Natural killer cell treated with Interleukin-12 subunit alpha and Interleukin-12 subunit beta and Interleukin-15 and Interleukin-18, amount 100 ng/mL, for 72 hours (primary cell): ENCODE results near the gene AUTS2. TPM values are rescaled to one million over a fixed set of nuclear protein-coding genes. Genes with fewer than 3 reads are reported as not detected.

ENCODE experiments used
- ATAC-seq, 2 donors: fragments of 150-1000 bp; cut with Tn5 transposase in 1 of 2; sonication (Bioruptor Pico), chemical (Tn5 transposase) in 1 of 2; 2 replicates each; pipeline ENCODE4 v1.10.0; 2021
- DNase-seq: peaks from one replicate; pipeline ENCODE4 v3.0.0; 2022; ENCODE audit warnings: low spot score
- H3K27ac Mint-ChIP-seq, 2 donors: 1 replicate in 1 of 2; 2 replicates in 1 of 2; pipeline ENCODE4 v1.8.0; 2022; ENCODE audit warnings: mixed read lengths in 2 of 2, mild to moderate bottlenecking in 1 of 2, moderate library complexity in 1 of 2
- H3K27me3 Mint-ChIP-seq, 2 donors: 1 replicate in 1 of 2; 2 replicates in 1 of 2; pipeline ENCODE4 v1.8.0; 2022; ENCODE audit warnings: mixed read lengths in 2 of 2
- H3K36me3 Mint-ChIP-seq: one replicate; pipeline ENCODE4 v1.8.0; 2022; ENCODE audit warnings: mixed read lengths
- H3K4me1 Mint-ChIP-seq, 2 donors: 1 replicate in 1 of 2; 2 replicates in 1 of 2; pipeline ENCODE4 v1.8.0; 2022; ENCODE audit warnings: low read depth in 2 of 2, mixed read lengths in 2 of 2, mild to moderate bottlenecking in 1 of 2
- H3K4me3 Mint-ChIP-seq: one replicate; pipeline ENCODE4 v1.8.0; 2022; ENCODE audit warnings: mixed read lengths
- H3K9me3 Mint-ChIP-seq: 2 replicates; pipeline ENCODE4 v1.8.0; 2022; ENCODE audit warnings: mixed read lengths
- total RNA-seq, 2 donors: library from RNA; stranded (reverse); gene quantifications; one replicate each; pipeline ENCODE4 v1.2.3, GENCODE V29; 2022

Gene AUTS2
- total RNA-seq, 2 donors from 2014 or later = 14.3 to 43.0 TPM

- ATAC-seq = no peak
- Mint-ChIP-seq H3K4me1 (no peaks in the 10 kb centered on the region), H3K9me3 (no peaks in the 10 kb centered on the region), H3K27ac (no peak overlapping the region), H3K36me3 (no peaks in the 10 kb centered on the region), H3K27me3 (peaks cover 4 to 8% of the 10 kb centered on the region in 2 donors), H3K4me3 (no peak overlapping the region)
- no peak for DNase-seq
These were observed 538.9 kb downstream of the AUTS2 start for GRCh38 chr7:70137126-70137525.

GRCh38 chr7:70142247-70142932, 544.1 kb downstream of the AUTS2 start:
- H3K27ac Mint-ChIP-seq = no peak overlapping the region
- H3K36me3 Mint-ChIP-seq = no peaks in the 10 kb centered on the region
- ATAC-seq (no peak), DNase-seq (no peak)
- no peaks in the 10 kb centered on the region for H3K9me3 Mint-ChIP-seq
- peaks cover 4 to 16% of the 10 kb centered on the region in 2 donors for H3K27me3 Mint-ChIP-seq
- H3K4me1 Mint-ChIP-seq = no peaks in the 10 kb centered on the region
- no peak overlapping the region for H3K4me3 Mint-ChIP-seq

- peaks cover 4 to 16% of the 10 kb centered on the region in 2 donors for H3K27me3 Mint-ChIP-seq
- no peaks in the 10 kb centered on the region for H3K4me1 Mint-ChIP-seq
- ATAC-seq = no peak
- no peak overlapping the region for H3K4me3 Mint-ChIP-seq
- H3K36me3 Mint-ChIP-seq = no peaks in the 10 kb centered on the region
- H3K9me3 Mint-ChIP-seq = no peaks in the 10 kb centered on the region
- DNase-seq = no peak
- H3K27ac Mint-ChIP-seq = no peak overlapping the region
These were observed 545.1 kb downstream of the AUTS2 start for GRCh38 chr7:70143075-70144044.

GRCh38 chr7:70148997-70149396, 550.7 kb downstream of the AUTS2 start:
- no peaks in the 10 kb centered on the region for H3K9me3 Mint-ChIP-seq
- H3K27ac Mint-ChIP-seq = no peak overlapping the region
- H3K4me3 Mint-ChIP-seq = no peak overlapping the region
- peaks cover 11% of the 10 kb centered on the region for H3K36me3 Mint-ChIP-seq
- no peaks in the 10 kb centered on the region for H3K4me1 Mint-ChIP-seq
- ATAC-seq (no peak), DNase-seq (no peak)
- peaks cover 0 to 18% of the 10 kb centered on the region in 2 donors for H3K27me3 Mint-ChIP-seq

- no peak overlapping the region for H3K27ac Mint-ChIP-seq
- peaks cover 11% of the 10 kb centered on the region for H3K36me3 Mint-ChIP-seq
- ATAC-seq = no peak
These were observed 554.0 kb downstream of the AUTS2 start for GRCh38 chr7:70152313-70152712.

GRCh38 chr7:70153933-70154332, 555.7 kb downstream of the AUTS2 start:
- DNase-seq = no peak
- peaks cover 4 to 18% of the 10 kb centered on the region in 2 donors for H3K27me3 Mint-ChIP-seq
- H3K36me3 Mint-ChIP-seq = peaks cover 11% of the 10 kb centered on the region
- H3K4me1 Mint-ChIP-seq = no peaks in the 10 kb centered on the region
- no peak for ATAC-seq
- no peak overlapping the region for H3K4me3 Mint-ChIP-seq
- no peak overlapping the region for H3K27ac Mint-ChIP-seq
- H3K9me3 Mint-ChIP-seq = no peaks in the 10 kb centered on the region

More at GRCh38 chr7:70152313-70152712, 554.0 kb downstream of the AUTS2 start:
- Mint-ChIP-seq H3K27me3 (peaks cover 0 to 10% of the 10 kb centered on the region in 2 donors), H3K4me1 (no peaks in the 10 kb centered on the region), H3K9me3 (no peaks in the 10 kb centered on the region), H3K4me3 (no peak overlapping the region)
- no peak for DNase-seq

GRCh38 chr7:70154521-70155180, 556.4 kb downstream of the AUTS2 start:
- no peaks in the 10 kb centered on the region for H3K9me3 Mint-ChIP-seq
- peaks cover 0 to 4% of the 10 kb centered on the region in 2 donors for H3K4me1 Mint-ChIP-seq
- no peak for ATAC-seq

GRCh38 chr7:70156057-70156456, 557.8 kb downstream of the AUTS2 start:
- Mint-ChIP-seq H3K9me3 (no peaks in the 10 kb centered on the region), H3K27me3 (peaks cover 4 to 8% of the 10 kb centered on the region in 2 donors), H3K36me3 (peaks cover 7% of the 10 kb centered on the region), H3K4me3 (no peak overlapping the region), H3K4me1 (peaks cover 0 to 4% of the 10 kb centered on the region in 2 donors), H3K27ac (no peak overlapping the region)
- ATAC-seq (no peak), DNase-seq (no peak)

More at GRCh38 chr7:70154521-70155180, 556.4 kb downstream of the AUTS2 start:
- no peak for DNase-seq
- H3K27ac Mint-ChIP-seq = no peak overlapping the region
- no peak overlapping the region for H3K4me3 Mint-ChIP-seq
- peaks cover 11% of the 10 kb centered on the region for H3K36me3 Mint-ChIP-seq
- peaks cover 4 to 18% of the 10 kb centered on the region in 2 donors for H3K27me3 Mint-ChIP-seq

GRCh38 chr7:70159121-70159520, 560.8 kb downstream of the AUTS2 start:
- H3K27ac Mint-ChIP-seq = no peak overlapping the region
- ATAC-seq (no peak), DNase-seq (no peak)
- H3K36me3 Mint-ChIP-seq = no peaks in the 10 kb centered on the region
- no peaks in the 10 kb centered on the region for H3K9me3 Mint-ChIP-seq
- H3K4me3 Mint-ChIP-seq = no peak overlapping the region
- peaks cover 11 to 21% of the 10 kb centered on the region in 2 donors for H3K27me3 Mint-ChIP-seq
- peaks cover 0 to 4% of the 10 kb centered on the region in 2 donors for H3K4me1 Mint-ChIP-seq

GRCh38 chr7:70165477-70166170, 567.3 kb downstream of the AUTS2 start:
- Mint-ChIP-seq H3K27me3 (peaks cover 7 to 28% of the 10 kb centered on the region in 2 donors), H3K36me3 (peaks cover 6% of the 10 kb centered on the region), H3K4me1 (no peaks in the 10 kb centered on the region)

GRCh38 chr7:70171369-70171920, 573.2 kb downstream of the AUTS2 start:
- Mint-ChIP-seq H3K4me1 (no peaks in the 10 kb centered on the region), H3K9me3 (no peaks in the 10 kb centered on the region), H3K36me3 (peaks cover 6% of the 10 kb centered on the region), H3K27ac (no peak overlapping the region), H3K27me3 (peaks cover 14 to 24% of the 10 kb centered on the region in 2 donors), H3K4me3 (no peak overlapping the region)
- no peak for ATAC-seq
- no peak for DNase-seq

More at GRCh38 chr7:70165477-70166170, 567.3 kb downstream of the AUTS2 start:
- DNase-seq = no peak
- no peak overlapping the region for H3K4me3 Mint-ChIP-seq
- no peak overlapping the region for H3K27ac Mint-ChIP-seq
- no peaks in the 10 kb centered on the region for H3K9me3 Mint-ChIP-seq
- no peak for ATAC-seq

- H3K27me3 Mint-ChIP-seq = peaks cover 24 to 33% of the 10 kb centered on the region in 2 donors
- peak in 1 of 2 donors; percentile 46 for ATAC-seq
- no peak overlapping the region for H3K4me3 Mint-ChIP-seq
- DNase-seq = no peak
- H3K27ac Mint-ChIP-seq = no peak overlapping the region
- H3K36me3 Mint-ChIP-seq = no peaks in the 10 kb centered on the region
- H3K9me3 Mint-ChIP-seq = no peaks in the 10 kb centered on the region
- H3K4me1 Mint-ChIP-seq = peaks cover 7 to 8% of the 10 kb centered on the region in 2 donors
These were observed 578.9 kb downstream of the AUTS2 start for GRCh38 chr7:70177166-70177565.

- Mint-ChIP-seq H3K4me3 (no peak overlapping the region), H3K27ac (no peak overlapping the region), H3K36me3 (no peaks in the 10 kb centered on the region), H3K9me3 (no peaks in the 10 kb centered on the region), H3K27me3 (peaks cover 25 to 36% of the 10 kb centered on the region in 2 donors), H3K4me1 (peaks cover 7 to 8% of the 10 kb centered on the region in 2 donors)
- no peak for DNase-seq
- ATAC-seq = no peak
These were observed 579.9 kb downstream of the AUTS2 start for GRCh38 chr7:70178211-70178610.
